IPS-18c (cell line): ENCODE data around the gene ROBO2.

Source experiments
- H3K4me3 ChIP-seq: 2 replicates; pipeline ENCODE4 v1.7.0; 2013; ENCODE audit warnings: low read depth, mild to moderate bottlenecking, low read length, moderate library complexity; ENCODE audit not compliant: insufficient read depth
- H3K9me3 ChIP-seq: one replicate; pipeline ENCODE4 v1.6.1; 2013; ENCODE audit warnings: mild to moderate bottlenecking, low read length, moderate library complexity; ENCODE audit not compliant: control insufficient read depth, insufficient read depth

ROBO2 gene

GRCh38 chr3:77262361-77262760 is 222.5 kb downstream of the ROBO2 start:
- H3K9me3 ChIP-seq, result no peaks in the 10 kb centered on the region
- no peak overlapping the region for H3K4me3 ChIP-seq

GRCh38 chr3:77267589-77267988 is 227.7 kb downstream of the ROBO2 start:
- H3K9me3 ChIP-seq, result no peaks in the 10 kb centered on the region
- no peak overlapping the region for H3K4me3 ChIP-seq

GRCh38 chr3:77271306-77271705 is 231.4 kb downstream of the ROBO2 start:
- no peak overlapping the region for H3K4me3 ChIP-seq
- no peaks in the 10 kb centered on the region for H3K9me3 ChIP-seq

- Histone ChIP-seq H3K4me3 (no peak overlapping the region), H3K9me3 (no peaks in the 10 kb centered on the region)
Observed at GRCh38 chr3:77271711-77272110, 231.8 kb downstream of the ROBO2 start.

- H3K4me3 ChIP-seq, result no peak overlapping the region
- no peaks in the 10 kb centered on the region for H3K9me3 ChIP-seq
Observed at GRCh38 chr3:77279276-77279675, 239.4 kb downstream of the ROBO2 start.

- no peaks in the 10 kb centered on the region for H3K9me3 ChIP-seq
- H3K4me3 ChIP-seq, result no peak overlapping the region
Observed at GRCh38 chr3:77281721-77282120, 241.8 kb downstream of the ROBO2 start.

- no peaks in the 10 kb centered on the region for H3K9me3 ChIP-seq
- H3K4me3 ChIP-seq, result no peak overlapping the region
Observed at GRCh38 chr3:77283108-77283507, 243.2 kb downstream of the ROBO2 start.

GRCh38 chr3:77288348-77288747 is 248.4 kb downstream of the ROBO2 start:
- no peak overlapping the region for H3K4me3 ChIP-seq
- no peaks in the 10 kb centered on the region for H3K9me3 ChIP-seq

GRCh38 chr3:77296527-77296926 is 256.6 kb downstream of the ROBO2 start:
- H3K9me3 ChIP-seq, result no peaks in the 10 kb centered on the region
- H3K4me3 ChIP-seq, result no peak overlapping the region

- Histone ChIP-seq H3K4me3 (no peak overlapping the region), H3K9me3 (no peaks in the 10 kb centered on the region)
Observed at GRCh38 chr3:77298417-77298816, 258.5 kb downstream of the ROBO2 start.

GRCh38 chr3:77303955-77304699 is 264.2 kb downstream of the ROBO2 start:
- no peak overlapping the region for H3K4me3 ChIP-seq
- H3K9me3 ChIP-seq, result no peaks in the 10 kb centered on the region

GRCh38 chr3:77304700-77305021 is 264.8 kb downstream of the ROBO2 start:
- Histone ChIP-seq H3K9me3 (no peaks in the 10 kb centered on the region), H3K4me3 (no peak overlapping the region)

GRCh38 chr3:77309460-77309859 is 269.6 kb downstream of the ROBO2 start:
- Histone ChIP-seq H3K4me3 (no peak overlapping the region), H3K9me3 (no peaks in the 10 kb centered on the region)

GRCh38 chr3:77313843-77314242 is 273.9 kb downstream of the ROBO2 start:
- H3K4me3 ChIP-seq, result no peak overlapping the region
- H3K9me3 ChIP-seq, result no peaks in the 10 kb centered on the region

- H3K4me3 ChIP-seq, result no peak overlapping the region
Observed at GRCh38 chr3:77319711-77320110, 279.8 kb downstream of the ROBO2 start.

GRCh38 chr3:77320514-77320913 is 280.6 kb downstream of the ROBO2 start:
- Histone ChIP-seq H3K4me3 (no peak overlapping the region), H3K9me3 (no peaks in the 10 kb centered on the region)

More at GRCh38 chr3:77319711-77320110, 279.8 kb downstream of the ROBO2 start:
- no peaks in the 10 kb centered on the region for H3K9me3 ChIP-seq

- H3K4me3 ChIP-seq, result no peak overlapping the region
- H3K9me3 ChIP-seq, result no peaks in the 10 kb centered on the region
Observed at GRCh38 chr3:77321646-77322045, 281.7 kb downstream of the ROBO2 start.

- Histone ChIP-seq H3K9me3 (no peaks in the 10 kb centered on the region), H3K4me3 (no peak overlapping the region)
Observed at GRCh38 chr3:77323626-77324025, 283.7 kb downstream of the ROBO2 start.

GRCh38 chr3:77324105-77324504 is 284.2 kb downstream of the ROBO2 start:
- no peaks in the 10 kb centered on the region for H3K9me3 ChIP-seq
- no peak overlapping the region for H3K4me3 ChIP-seq
